GM18909 (cell line): ENCODE data around the gene PLXDC1.
"Not testable (repeated sequence)": the region's sequence is repeated elsewhere in the genome, so short reads cannot be mapped to it uniquely, and the experiment has no call there.

Source experiments
- ATAC-seq: cut with Tn5 transposase; IDR thresholded peaks from one replicate; pipeline ENCODE4 v1.9.1; 2021; ENCODE audit warnings: mild to moderate bottlenecking; ENCODE audit not compliant: unreplicated experiment, poor library complexity

The PLXDC1 gene

GRCh38 chr17:39026346-39026745 lies 125.1 kb downstream of the PLXDC1 start:
- ATAC-seq = not testable (repeated sequence)

DNA sequence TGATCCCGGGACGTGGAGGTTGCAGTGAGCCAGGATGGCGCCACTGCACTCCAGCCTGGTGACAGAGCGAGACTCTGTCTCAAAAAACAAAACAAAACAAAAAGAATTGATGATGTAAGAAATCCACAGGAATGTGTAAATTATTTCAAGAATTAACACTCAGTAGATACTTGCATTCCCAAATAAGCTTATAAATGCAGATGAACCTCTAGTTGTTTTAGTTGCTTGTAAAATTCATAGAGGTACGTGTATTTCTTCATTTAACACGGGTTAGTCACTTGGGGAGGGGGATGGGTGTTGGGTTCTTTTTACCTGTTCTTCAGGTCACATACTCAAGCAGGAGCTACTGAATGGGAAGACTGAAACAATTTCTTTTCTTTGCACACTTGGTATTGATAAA lies 128.5 kb downstream of the PLXDC1 start:
- ATAC-seq = no peak

GRCh38 chr17:39020037-39020436 lies 131.4 kb downstream of the PLXDC1 start:
- ATAC-seq = not testable (repeated sequence)

- ATAC-seq = no peak
These were observed 132.9 kb downstream of the PLXDC1 start for GRCh38 chr17:39018267-39019134.

DNA sequence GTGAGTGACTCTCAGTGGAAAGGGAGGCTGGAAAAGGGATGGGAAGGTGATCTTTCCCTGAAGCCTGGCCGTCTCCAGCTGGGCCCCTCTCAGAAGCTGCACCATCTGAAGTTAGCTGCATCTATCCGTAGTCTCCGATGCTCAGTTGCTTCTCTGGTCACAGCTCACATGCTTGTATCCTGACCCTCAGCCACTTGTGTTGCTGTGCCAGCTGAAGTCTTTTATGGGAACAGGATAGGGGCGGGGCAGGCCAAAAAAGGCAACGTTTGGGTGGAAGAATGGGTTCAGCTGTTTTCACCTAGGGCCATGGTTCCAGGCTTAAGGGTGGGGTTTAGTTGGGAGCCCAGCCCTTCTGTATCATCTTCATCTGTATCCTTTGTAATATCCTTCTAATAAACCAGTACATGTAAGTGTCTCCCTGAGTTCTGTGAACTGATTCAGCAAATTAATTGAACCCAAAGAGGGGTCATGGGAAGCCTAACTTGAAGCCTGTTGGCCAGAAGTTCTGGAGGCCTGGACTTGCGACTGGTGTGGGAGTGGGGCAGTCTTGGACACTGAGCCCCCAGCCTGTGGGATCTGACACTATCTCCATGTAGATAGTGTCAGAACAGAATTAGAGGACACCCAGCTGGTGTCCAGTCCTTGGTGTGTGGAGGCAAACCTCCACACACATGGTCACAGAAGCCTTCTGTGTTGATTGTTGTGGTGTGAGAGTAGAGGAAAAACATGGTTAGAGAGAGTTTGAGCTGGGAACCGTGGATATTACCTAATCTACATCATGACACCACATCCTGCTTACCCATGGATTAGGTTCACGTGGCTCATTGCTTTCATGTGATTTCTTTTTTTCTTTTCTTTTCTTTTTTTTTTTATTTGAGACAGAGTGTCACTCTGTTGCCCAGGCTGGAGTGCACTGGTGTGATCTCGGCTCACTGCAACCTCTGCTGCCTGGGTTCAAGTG lies 135.0 kb downstream of the PLXDC1 start:
- ATAC-seq = no peak

DNA sequence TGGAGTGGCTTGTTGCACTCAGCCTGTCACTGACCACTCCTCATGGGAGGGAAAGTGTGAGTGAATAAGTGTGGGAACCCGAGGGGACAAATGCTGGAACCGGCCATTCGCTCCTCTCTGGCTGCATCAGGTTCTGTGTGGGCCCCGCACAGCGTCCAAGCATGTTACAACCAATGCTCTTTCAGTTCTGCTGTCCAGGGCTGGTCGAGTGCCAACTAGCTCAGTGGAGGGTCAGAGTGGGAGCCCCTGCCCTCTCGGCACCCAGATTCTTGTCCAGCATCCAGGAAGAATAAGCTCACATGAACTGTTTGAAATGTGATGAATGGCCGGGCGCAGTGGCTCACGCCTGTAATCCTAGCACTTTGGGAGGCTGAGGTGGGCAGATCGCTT lies 135.9 kb downstream of the PLXDC1 start:
- ATAC-seq = no peak

GRCh38 chr17:39014795-39015545 lies 136.5 kb downstream of the PLXDC1 start:
- ATAC-seq = no peak

- ATAC-seq = no peak
These were observed 137.2 kb downstream of the PLXDC1 start for GRCh38 chr17:39014044-39014794.
